SJSA1 (cell line): ENCODE measurements around the gene DHX38. TPM values are rescaled to one million over a fixed set of nuclear protein-coding genes. Genes with fewer than 3 reads are reported as not detected.

Experiments
- DNase-seq, 2 experiments: peaks; one replicate each; pipeline ENCODE4 v3.0.0-alpha.2; 2015 to 2020; ENCODE audit warnings: low spot score in 2 of 2, low read depth in 1 of 2
- H3K27ac ChIP-seq: fragments of 250-450 bp; sonication (Bioruptor Pico); 2 replicates; pipeline ENCODE4 v1.5.1; 2020; ENCODE audit warnings: mild to moderate bottlenecking, moderate library complexity
- H3K27me3 ChIP-seq: fragments of 250-450 bp; sonication (Bioruptor Pico); replicated peaks from 2 replicates; pipeline ENCODE4 v1.5.1; 2020; ENCODE audit warnings: mild to moderate bottlenecking, moderate library complexity
- H3K36me3 ChIP-seq: fragments of 250-450 bp; sonication (Bioruptor Pico); 2 replicates; pipeline ENCODE4 v1.5.1; 2020; ENCODE audit warnings: mild to moderate bottlenecking
- H3K4me1 ChIP-seq: fragments of 250-450 bp; sonication (Bioruptor Pico); replicated peaks from 2 replicates; pipeline ENCODE4 v1.6.1; 2021; ENCODE audit warnings: mild to moderate bottlenecking
- H3K4me3 ChIP-seq: fragments of 250-450 bp; sonication (Bioruptor Pico); 2 replicates; pipeline ENCODE4 v1.5.1; 2020; ENCODE audit warnings: mild to moderate bottlenecking
- H3K9me3 ChIP-seq: fragments of 250-450 bp; sonication (Bioruptor Pico); replicated peaks from 2 replicates; pipeline ENCODE4 v1.5.1; 2020; ENCODE audit warnings: mild to moderate bottlenecking
- total RNA-seq: library from RNA; depleted of rRNA; stranded (reverse); fragments of >200 nt; shearing (Covaris generic); gene quantifications from 2 replicates; pipeline ENCODE4 v1.2.3, GENCODE V29; 2014

Gene DHX38
- total RNA-seq, 1 experiment from 2014 or later, result 67.1 TPM

GRCh38 chr16:72099377-72099818, 5.8 kb downstream of the DHX38 start:
- Histone ChIP-seq H3K9me3 (no peaks in the 10 kb centered on the region), H3K4me1 (peaks cover 8% of the 10 kb centered on the region; the same call in 1 of the 2 replicates), H3K4me3 (no peak overlapping the region), H3K27me3 (no peaks in the 10 kb centered on the region), H3K36me3 (peaks cover 86% of the 10 kb centered on the region), H3K27ac (no peak overlapping the region)
- peak; percentile 27 to 58 for DNase-seq

- H3K9me3 ChIP-seq, result no peaks in the 10 kb centered on the region
- no peak for DNase-seq
- no peak overlapping the region for H3K27ac ChIP-seq
- no peaks in the 10 kb centered on the region for H3K4me1 ChIP-seq
- H3K27me3 ChIP-seq, result no peaks in the 10 kb centered on the region
- H3K36me3 ChIP-seq, result peaks cover 100% of the 10 kb centered on the region
- H3K4me3 ChIP-seq, result no peak overlapping the region
Measured at GRCh38 chr16:72101195-72101594, 7.5 kb downstream of the DHX38 start.

- DNase-seq, result peak in 1 of 2 experiments; percentile 24
- Histone ChIP-seq H3K4me1 (no peaks in the 10 kb centered on the region), H3K27me3 (no peaks in the 10 kb centered on the region), H3K9me3 (no peaks in the 10 kb centered on the region), H3K27ac (no peak overlapping the region), H3K4me3 (no peak overlapping the region), H3K36me3 (peaks cover 100% of the 10 kb centered on the region)
Measured at GRCh38 chr16:72104905-72105304, 11.3 kb downstream of the DHX38 start.

GRCh38 chr16:72105978-72106377, 12.3 kb downstream of the DHX38 start:
- H3K36me3 ChIP-seq, result peaks cover 100% of the 10 kb centered on the region
- H3K27ac ChIP-seq, result no peak overlapping the region

GRCh38 chr16:72107371-72107770, 13.7 kb downstream of the DHX38 start:
- Histone ChIP-seq H3K27ac (no peak overlapping the region), H3K27me3 (no peaks in the 10 kb centered on the region), H3K4me1 (no peaks in the 10 kb centered on the region), H3K9me3 (no peaks in the 10 kb centered on the region), H3K36me3 (peaks cover 100% of the 10 kb centered on the region), H3K4me3 (no peak overlapping the region)
- DNase-seq, result peak in 1 of 2 experiments; percentile 38

More at GRCh38 chr16:72105978-72106377, 12.3 kb downstream of the DHX38 start:
- H3K4me1 ChIP-seq, result no peaks in the 10 kb centered on the region
- peak in 1 of 2 experiments; percentile 32 for DNase-seq
- H3K4me3 ChIP-seq, result no peak overlapping the region
- no peaks in the 10 kb centered on the region for H3K9me3 ChIP-seq
- H3K27me3 ChIP-seq, result no peaks in the 10 kb centered on the region

GRCh38 chr16:72108353-72109102, 14.9 kb downstream of the DHX38 start:
- no peaks in the 10 kb centered on the region for H3K27me3 ChIP-seq
- H3K27ac ChIP-seq, result no peak overlapping the region
- H3K4me3 ChIP-seq, result no peak overlapping the region
- no peaks in the 10 kb centered on the region for H3K9me3 ChIP-seq
- no peaks in the 10 kb centered on the region for H3K4me1 ChIP-seq
- peak in 1 of 2 experiments; percentile 38 for DNase-seq
- H3K36me3 ChIP-seq, result peaks cover 91% of the 10 kb centered on the region

GRCh38 chr16:72109300-72109699, 15.7 kb downstream of the DHX38 start:
- H3K4me3 ChIP-seq, result no peak overlapping the region
- peaks cover 83% of the 10 kb centered on the region for H3K36me3 ChIP-seq
- no peaks in the 10 kb centered on the region for H3K4me1 ChIP-seq
- no peak for DNase-seq
- H3K27ac ChIP-seq, result no peak overlapping the region
- no peaks in the 10 kb centered on the region for H3K9me3 ChIP-seq
- no peaks in the 10 kb centered on the region for H3K27me3 ChIP-seq

GRCh38 chr16:72109966-72110530, 16.4 kb downstream of the DHX38 start:
- Histone ChIP-seq H3K27me3 (no peaks in the 10 kb centered on the region), H3K36me3 (peaks cover 75% of the 10 kb centered on the region), H3K9me3 (0 out of 2 replicates have a peak, but pooled peaks cover 2% of the 10 kb centered on the region), H3K4me3 (no peak overlapping the region), H3K27ac (no peak overlapping the region), H3K4me1 (no peaks in the 10 kb centered on the region)
- DNase-seq, result no peak

- Histone ChIP-seq H3K27me3 (no peaks in the 10 kb centered on the region), H3K4me1 (no peaks in the 10 kb centered on the region), H3K27ac (no peak overlapping the region), H3K4me3 (no peak overlapping the region), H3K36me3 (peaks cover 67% of the 10 kb centered on the region), H3K9me3 (0 out of 2 replicates have a peak, but pooled peaks cover 2% of the 10 kb centered on the region)
- no peak for DNase-seq
Measured at GRCh38 chr16:72110662-72111615, 17.3 kb downstream of the DHX38 start.

GRCh38 chr16:72111657-72112451, 18.2 kb downstream of the DHX38 start:
- no peaks in the 10 kb centered on the region for H3K27me3 ChIP-seq
- H3K9me3 ChIP-seq, result 0 out of 2 replicates have a peak, but pooled peaks cover 2% of the 10 kb centered on the region
- peaks cover 57% of the 10 kb centered on the region for H3K36me3 ChIP-seq
- DNase-seq, result no peak
- H3K4me1 ChIP-seq, result no peaks in the 10 kb centered on the region
- H3K4me3 ChIP-seq, result no peak overlapping the region
- no peak overlapping the region for H3K27ac ChIP-seq

- no peak overlapping the region for H3K27ac ChIP-seq
- DNase-seq, result no peak
- 0 out of 2 replicates have a peak, but pooled peaks cover 2% of the 10 kb centered on the region for H3K9me3 ChIP-seq
- H3K4me3 ChIP-seq, result no peak overlapping the region
- H3K36me3 ChIP-seq, result peaks cover 52% of the 10 kb centered on the region
- H3K4me1 ChIP-seq, result no peaks in the 10 kb centered on the region
- no peaks in the 10 kb centered on the region for H3K27me3 ChIP-seq
Measured at GRCh38 chr16:72112452-72112792, 18.8 kb downstream of the DHX38 start.

GRCh38 chr16:72112906-72113615, 19.4 kb downstream of the DHX38 start:
- no peaks in the 10 kb centered on the region for H3K4me1 ChIP-seq
- H3K9me3 ChIP-seq, result 0 out of 2 replicates have a peak, but pooled peaks cover 2% of the 10 kb centered on the region
- peaks cover 45% of the 10 kb centered on the region for H3K36me3 ChIP-seq
- H3K27ac ChIP-seq, result no peak overlapping the region
- H3K27me3 ChIP-seq, result no peaks in the 10 kb centered on the region
- H3K4me3 ChIP-seq, result no peak overlapping the region
- no peak for DNase-seq
